OCI-LY1 (cell line): Measurements from ENCODE around the gene ERBB3.
"Not testable (repeated sequence)": the region's sequence is repeated elsewhere in the genome, so short reads cannot be mapped to it uniquely, and the experiment has no call there.

ENCODE experiments used
- H2AFZ ChIP-seq: fragments of 200-600 bp; sonication (generic), shearing (Covaris generic); 2 replicates; pipeline ENCODE4 v1.6.0; 2014; ENCODE audit warnings: antibody characterized with exemption, mild to moderate bottlenecking, low read length
- H3F3A ChIP-seq: fragments of 200-600 bp; sonication (generic), shearing (Covaris generic); 2 replicates; pipeline ENCODE4 v1.6.0; 2014; ENCODE audit warnings: mild to moderate bottlenecking, antibody characterized with exemption, low read length, moderate library complexity; ENCODE audit not compliant: insufficient read depth
- H3K27ac ChIP-seq: fragments of 200-600 bp; sonication (generic); 2 replicates; pipeline ENCODE4 v1.5.1; 2014; ENCODE audit warnings: low read length, mixed run types, mild to moderate bottlenecking, low read depth; ENCODE audit not compliant: poor library complexity, severe bottlenecking
- H3K27me3 ChIP-seq: fragments of 200-600 bp; sonication (generic); 2 replicates; pipeline ENCODE4 v1.6.0; 2014; ENCODE audit warnings: antibody characterized with exemption, mild to moderate bottlenecking, low read length, moderate library complexity; ENCODE audit not compliant: insufficient read depth
- H3K36me3 ChIP-seq: fragments of 200-600 bp; sonication (generic); 2 replicates; pipeline ENCODE4 v1.6.1; 2014; ENCODE audit warnings: mild to moderate bottlenecking, antibody characterized with exemption, low read length, moderate library complexity, mixed read lengths; ENCODE audit not compliant: insufficient read depth
- H3K4me1 ChIP-seq: fragments of 200-600 bp; sonication (generic); 2 replicates; pipeline ENCODE4 v1.5.1; 2014; ENCODE audit warnings: mild to moderate bottlenecking, low read length, moderate library complexity; ENCODE audit not compliant: insufficient read depth, severe bottlenecking
- H3K4me2 ChIP-seq: fragments of 200-600 bp; sonication (generic), shearing (Covaris generic); 2 replicates; pipeline ENCODE4 v1.6.1; 2014; ENCODE audit warnings: low read length
- H3K4me3 ChIP-seq: fragments of 200-600 bp; sonication (generic); 2 replicates; pipeline ENCODE4 v1.5.1; 2014; ENCODE audit warnings: low read length, low read depth, mild to moderate bottlenecking, mixed read lengths; ENCODE audit not compliant: poor library complexity, severe bottlenecking
- H3K79me2 ChIP-seq: fragments of 200-600 bp; shearing (Covaris generic); 2 replicates; pipeline ENCODE4 v1.6.1; 2016; ENCODE audit warnings: mixed run types, low read length, mixed read lengths; ENCODE audit not compliant: insufficient read depth
- H3K9ac ChIP-seq: fragments of 200-600 bp; sonication (generic), shearing (Covaris generic); 2 replicates; pipeline ENCODE4 v1.6.1; 2014; ENCODE audit warnings: mild to moderate bottlenecking, low read length, mixed read lengths
- H3K9me2 ChIP-seq: fragments of 200-600 bp; sonication (generic), shearing (Covaris generic); 2 replicates; pipeline ENCODE4 v1.6.1; 2014; ENCODE audit warnings: low read depth, mild to moderate bottlenecking, low read length, mixed read lengths
- H3K9me3 ChIP-seq: fragments of 200-600 bp; shearing (Covaris generic); 2 replicates; pipeline ENCODE4 v1.6.1; 2014; ENCODE audit warnings: low read length, mixed read lengths
- H4K20me1 ChIP-seq: fragments of 200-600 bp; sonication (generic), shearing (Covaris generic); 2 replicates; pipeline ENCODE4 v1.6.0; 2016; ENCODE audit warnings: mild to moderate bottlenecking, low read length; ENCODE audit not compliant: insufficient read depth
- EZH2 ChIP-seq: fragments of 200-600 bp; sonication (generic), shearing (Covaris generic); IDR thresholded peaks from 2 replicates; pipeline ENCODE4 v1.8.0; 2017; ENCODE audit warnings: borderline replicate concordance, mixed run types, mild to moderate bottlenecking, antibody characterized with exemption, low read length, moderate library complexity, mixed read lengths
- TF ChIP-seq, protein P1 (sequence below): fragments of 200-600 bp; sonication (generic), shearing (Covaris generic); IDR thresholded peaks from 2 replicates; pipeline ENCODE4 v1.5.1; 2017; ENCODE audit warnings: mild to moderate bottlenecking, antibody characterized with exemption, low read length, moderate library complexity, mixed read lengths

The ERBB3 gene

DNA sequence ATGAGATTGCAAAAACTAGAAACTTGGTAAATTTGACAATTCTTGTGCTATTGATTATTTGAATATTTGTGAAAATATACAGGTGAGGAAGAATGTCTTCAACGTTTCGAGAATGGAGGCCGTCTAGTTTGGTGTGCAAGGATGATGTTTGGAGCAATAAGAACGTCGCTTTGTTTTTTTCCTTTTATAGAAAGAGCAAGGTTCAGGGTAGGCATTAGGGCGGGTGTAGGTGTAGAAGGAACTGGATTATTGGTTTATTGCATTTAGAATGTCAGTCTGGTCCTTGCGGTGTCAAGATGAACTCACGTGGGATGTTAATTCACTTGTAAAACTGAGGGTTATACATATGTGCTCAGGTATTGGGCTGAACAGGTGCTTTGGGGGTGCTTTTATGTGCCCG, 37.1 kb upstream of the ERBB3 start:
- Histone ChIP-seq H3K4me3 (peak overlapping the region; percentile 87), H3K4me2 (peak overlapping the region; percentile 96), H3K36me3 (peaks cover 38% of the 10 kb centered on the region), H3K9me2 (no peaks in the 10 kb centered on the region), H3K9me3 (no peaks in the 10 kb centered on the region), H3K79me2 (peaks cover 17% of the 10 kb centered on the region), H3F3A (no peaks in the 10 kb centered on the region), H3K27ac (peak overlapping the region; percentile 65), H3K27me3 (no peaks in the 10 kb centered on the region), H2AFZ (no peak overlapping the region), H3K9ac (peak overlapping the region; percentile 81), H3K4me1 (peaks cover 30% of the 10 kb centered on the region), H4K20me1 (no peaks in the 10 kb centered on the region)
- no peak for TF ChIP-seq EZH2
- TF ChIP-seq, protein P1, sequence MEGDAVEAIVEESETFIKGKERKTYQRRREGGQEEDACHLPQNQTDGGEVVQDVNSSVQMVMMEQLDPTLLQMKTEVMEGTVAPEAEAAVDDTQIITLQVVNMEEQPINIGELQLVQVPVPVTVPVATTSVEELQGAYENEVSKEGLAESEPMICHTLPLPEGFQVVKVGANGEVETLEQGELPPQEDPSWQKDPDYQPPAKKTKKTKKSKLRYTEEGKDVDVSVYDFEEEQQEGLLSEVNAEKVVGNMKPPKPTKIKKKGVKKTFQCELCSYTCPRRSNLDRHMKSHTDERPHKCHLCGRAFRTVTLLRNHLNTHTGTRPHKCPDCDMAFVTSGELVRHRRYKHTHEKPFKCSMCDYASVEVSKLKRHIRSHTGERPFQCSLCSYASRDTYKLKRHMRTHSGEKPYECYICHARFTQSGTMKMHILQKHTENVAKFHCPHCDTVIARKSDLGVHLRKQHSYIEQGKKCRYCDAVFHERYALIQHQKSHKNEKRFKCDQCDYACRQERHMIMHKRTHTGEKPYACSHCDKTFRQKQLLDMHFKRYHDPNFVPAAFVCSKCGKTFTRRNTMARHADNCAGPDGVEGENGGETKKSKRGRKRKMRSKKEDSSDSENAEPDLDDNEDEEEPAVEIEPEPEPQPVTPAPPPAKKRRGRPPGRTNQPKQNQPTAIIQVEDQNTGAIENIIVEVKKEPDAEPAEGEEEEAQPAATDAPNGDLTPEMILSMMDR = no peak

DNA sequence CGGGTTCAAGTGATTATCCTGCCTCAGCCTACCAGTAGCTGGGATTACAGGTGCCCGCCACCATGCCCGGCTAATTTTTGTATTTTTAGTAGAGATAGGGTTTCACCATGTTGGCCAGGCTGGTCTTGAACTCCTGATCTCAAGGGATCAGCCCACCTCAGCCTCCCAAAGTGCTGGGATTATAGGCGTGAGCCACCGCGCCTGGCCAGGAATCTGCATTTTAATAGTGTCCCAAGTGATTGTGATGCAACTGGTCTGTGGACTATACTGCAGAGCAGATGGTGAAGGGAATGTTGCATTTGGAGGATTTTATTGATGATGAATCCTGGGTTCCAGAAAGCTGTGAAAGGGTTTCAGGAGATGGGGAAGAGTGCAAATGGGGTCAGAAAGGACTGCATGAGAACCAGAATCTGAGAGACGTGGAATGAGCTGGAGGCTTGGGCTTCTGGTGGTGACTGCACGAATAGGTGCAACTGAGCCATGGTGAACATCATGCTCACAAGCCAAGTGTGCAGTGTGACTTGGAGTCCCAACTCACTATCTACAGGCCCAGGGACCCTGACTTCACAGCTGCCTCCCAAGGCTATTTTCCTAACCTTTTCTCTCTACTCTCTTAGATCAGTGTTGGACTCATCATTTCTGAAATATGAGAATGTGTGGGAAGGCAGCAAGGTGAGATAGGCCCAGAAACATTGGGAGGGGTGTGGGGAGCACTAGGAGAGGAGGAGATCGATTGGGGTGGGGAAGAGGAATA, 33.8 kb upstream of the ERBB3 start:
- no peak overlapping the region for H2AFZ ChIP-seq

DNA sequence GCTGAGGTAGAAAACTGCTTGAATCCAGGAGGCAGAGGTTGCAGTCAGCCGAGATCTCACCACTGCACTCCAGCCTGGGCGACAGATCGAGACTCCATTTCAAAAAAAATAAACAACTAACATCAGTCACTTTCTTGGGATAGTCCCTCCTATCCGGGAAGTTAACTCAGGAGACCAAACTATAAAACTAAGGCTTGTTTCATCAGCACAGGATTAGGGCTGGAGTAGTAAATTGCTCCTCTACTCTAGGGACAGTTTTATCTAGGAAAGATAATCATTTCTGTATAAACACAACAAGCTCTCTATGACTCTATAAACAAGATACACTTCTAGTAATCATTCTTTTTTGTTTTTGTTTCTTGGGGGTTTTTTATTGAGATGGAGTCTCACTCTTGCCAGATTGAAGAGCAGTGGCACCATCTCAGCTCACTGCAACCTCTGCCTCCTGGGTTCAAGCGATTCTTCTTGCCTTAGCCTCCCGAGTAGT, 26.5 kb upstream of the ERBB3 start:
- Histone ChIP-seq H3K9me3 (no peaks in the 10 kb centered on the region; the same call in 1 of the 2 replicates), H3K79me2 (no peaks in the 10 kb centered on the region), H4K20me1 (no peaks in the 10 kb centered on the region), H3K4me2 (no peak overlapping the region), H2AFZ (no peak overlapping the region), H3K36me3 (no peaks in the 10 kb centered on the region), H3K4me1 (no peaks in the 10 kb centered on the region), H3K27me3 (no peaks in the 10 kb centered on the region), H3K9ac (no peak overlapping the region), H3K9me2 (no peaks in the 10 kb centered on the region), H3F3A (no peaks in the 10 kb centered on the region), H3K27ac (no peak overlapping the region), H3K4me3 (no peak overlapping the region)
- TF ChIP-seq, protein P1 = no peak
- no peak for TF ChIP-seq EZH2

More for the DNA sequence above, 33.8 kb upstream of the ERBB3 start:
- Histone ChIP-seq H3K9me2 (no peaks in the 10 kb centered on the region), H3K4me3 (no peak overlapping the region), H3K9me3 (no peaks in the 10 kb centered on the region), H4K20me1 (no peaks in the 10 kb centered on the region), H3K9ac (no peak overlapping the region; the same call in 1 of the 2 replicates), H3K27me3 (no peaks in the 10 kb centered on the region), H3K4me1 (peaks cover 23% of the 10 kb centered on the region), H3F3A (no peaks in the 10 kb centered on the region), H3K36me3 (peaks cover 38% of the 10 kb centered on the region), H3K79me2 (peaks cover 17% of the 10 kb centered on the region), H3K27ac (peak overlapping the region; percentile 67), H3K4me2 (no peak overlapping the region)
- TF ChIP-seq, protein P1 = no peak
- no peak for TF ChIP-seq EZH2

DNA sequence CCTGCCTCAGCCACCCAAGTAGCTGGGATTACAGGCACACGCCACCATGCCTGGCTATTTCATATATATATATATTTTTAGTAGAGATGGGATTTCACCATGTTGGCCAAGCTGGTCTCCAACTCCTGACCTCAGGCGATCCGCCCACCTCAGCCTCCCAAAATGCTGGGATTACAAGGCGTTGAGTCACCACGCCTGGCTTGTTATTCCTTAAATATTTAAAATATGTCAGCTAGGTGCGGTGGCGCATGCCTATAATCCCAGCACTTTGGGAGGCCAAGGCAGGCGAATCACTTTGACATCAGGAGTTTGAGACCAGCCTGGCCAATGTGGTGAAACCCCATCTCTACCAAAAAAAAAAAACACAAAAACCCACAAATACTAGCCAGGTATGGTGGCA, 20.0 kb upstream of the ERBB3 start:
- H3K9ac ChIP-seq, H3K4me3 ChIP-seq, H3F3A ChIP-seq, H3K27me3 ChIP-seq, H3K9me3 ChIP-seq, H3K9me2 ChIP-seq, H3K36me3 ChIP-seq, H3K79me2 ChIP-seq, H4K20me1 ChIP-seq, H3K4me2 ChIP-seq, H3K27ac ChIP-seq, H3K4me1 ChIP-seq, H2AFZ ChIP-seq: not testable (repeated sequence)
